DOHH2 (cell line): ENCODE data around the gene LRRC51.

Experiments
- H3F3A ChIP-seq: fragments of 200-600 bp; sonication (generic), shearing (Covaris generic); 2 replicates; pipeline ENCODE4 v1.6.0; 2016; ENCODE audit warnings: antibody characterized with exemption, mild to moderate bottlenecking; ENCODE audit not compliant: control insufficient read depth, insufficient read depth
- H3K27ac ChIP-seq: fragments of 200-600 bp; sonication (generic); 2 replicates; pipeline ENCODE4 v1.5.1; 2014; ENCODE audit warnings: low read depth, mild to moderate bottlenecking, low read length, moderate library complexity
- H3K27me3 ChIP-seq: fragments of 200-600 bp; sonication (generic); 2 replicates; pipeline ENCODE4 v1.6.1; 2014; ENCODE audit warnings: mild to moderate bottlenecking, low read length, mixed read lengths; ENCODE audit not compliant: control insufficient read depth
- H3K36me3 ChIP-seq: fragments of 200-600 bp; sonication (generic); 2 replicates; pipeline ENCODE4 v1.6.1; 2014; ENCODE audit warnings: mild to moderate bottlenecking, low read length, moderate library complexity, mixed read lengths; ENCODE audit not compliant: control insufficient read depth
- H3K4me1 ChIP-seq: fragments of 200-600 bp; sonication (generic); 2 replicates; pipeline ENCODE4 v1.6.1; 2014; ENCODE audit warnings: mild to moderate bottlenecking, low read length, mixed read lengths; ENCODE audit not compliant: control insufficient read depth
- H3K4me2 ChIP-seq: fragments of 200-600 bp; sonication (generic); 2 replicates; pipeline ENCODE4 v1.6.0; 2014; ENCODE audit warnings: mild to moderate bottlenecking, low read length, moderate library complexity
- H3K4me3 ChIP-seq: fragments of 200-600 bp; sonication (generic); 2 replicates; pipeline ENCODE4 v1.5.1; 2014; ENCODE audit warnings: mild to moderate bottlenecking, low read length, mixed read lengths
- H3K79me2 ChIP-seq: fragments of 200-600 bp; sonication (generic); 2 replicates; pipeline ENCODE4 v1.6.1; 2014; ENCODE audit warnings: mild to moderate bottlenecking, low read length, mixed read lengths; ENCODE audit not compliant: control insufficient read depth
- H3K9me2 ChIP-seq: fragments of 200-600 bp; sonication (generic); replicated peaks from 2 replicates; pipeline ENCODE4 v1.6.1; 2014; ENCODE audit warnings: mild to moderate bottlenecking, low read length, mixed read lengths; ENCODE audit not compliant: control insufficient read depth
- H3K9me3 ChIP-seq: fragments of 200-600 bp; sonication (generic); 2 replicates; pipeline ENCODE4 v1.6.1; 2014; ENCODE audit warnings: antibody characterized with exemption, low read length, mixed read lengths; ENCODE audit not compliant: control insufficient read depth, insufficient read depth
- H4K20me1 ChIP-seq: fragments of 200-600 bp; sonication (generic); 2 replicates; pipeline ENCODE4 v1.6.0; 2014; ENCODE audit warnings: low read depth, mild to moderate bottlenecking, antibody characterized with exemption, low read length, moderate library complexity; ENCODE audit not compliant: control insufficient read depth, insufficient read depth
- EZH2phosphoT487 ChIP-seq: fragments of 200-600 bp; sonication (generic); IDR thresholded peaks from 2 replicates; pipeline ENCODE4 v1.6.1; 2017; ENCODE audit warnings: borderline replicate concordance, mild to moderate bottlenecking, antibody characterized with exemption, low read length, moderate library complexity, mixed read lengths
- TF ChIP-seq, protein P1 (sequence below): fragments of 200-600 bp; sonication (generic); IDR thresholded peaks from one replicate; pipeline ENCODE4 v1.5.1; 2014; ENCODE audit warnings: antibody characterized with exemption, mild to moderate bottlenecking, low read depth, low read length; ENCODE audit not compliant: poor library complexity, severe bottlenecking

LRRC51 gene

DNA sequence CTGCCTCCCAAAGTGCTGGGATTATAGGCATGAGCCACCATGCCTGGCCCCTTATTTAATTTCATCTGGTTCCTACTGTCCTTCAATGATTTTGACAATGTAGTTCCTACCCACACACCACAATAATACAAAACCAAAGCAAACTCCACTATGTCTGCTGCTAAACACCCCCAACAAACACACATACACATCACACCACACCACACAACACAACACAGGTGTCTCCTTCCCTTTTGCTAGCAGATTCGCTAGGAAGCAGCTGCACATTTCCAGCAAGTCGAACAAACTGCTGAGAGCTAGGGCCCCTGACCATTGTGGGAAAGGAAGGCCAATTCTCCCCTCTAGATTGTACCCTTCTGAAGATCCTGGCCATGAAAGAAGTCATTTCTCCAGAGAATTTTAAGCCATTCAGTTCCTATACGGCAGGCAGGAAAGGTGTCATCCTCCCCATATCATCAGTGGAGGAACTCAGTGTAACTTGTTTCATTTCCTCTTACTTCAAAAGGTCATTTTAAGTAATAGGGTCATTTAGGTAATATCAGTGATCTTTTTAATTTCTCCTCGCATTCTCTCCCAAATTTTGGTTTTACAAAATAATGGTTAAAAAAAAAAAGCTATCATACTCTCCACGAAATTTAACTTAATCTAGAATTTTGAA lies 18.8 kb upstream of the LRRC51 start:
- Histone ChIP-seq H3K36me3 (peaks cover 37% of the 10 kb centered on the region), H3K4me3 (no peak overlapping the region), H3K27ac (no peak overlapping the region; the same call in 1 of the 2 replicates), H3K27me3 (no peaks in the 10 kb centered on the region), H3K4me2 (peak overlapping the region; percentile 35), H3K9me3 (no peaks in the 10 kb centered on the region), H3K79me2 (peaks cover 49% of the 10 kb centered on the region), H3K4me1 (peaks cover 14% of the 10 kb centered on the region), H3K9me2 (no peaks in the 10 kb centered on the region), H4K20me1 (no peaks in the 10 kb centered on the region), H3F3A (peaks cover 3% of the 10 kb centered on the region; the same call in 1 of the 2 replicates)
- TF ChIP-seq EZH2phosphoT487 = no peak
- TF ChIP-seq, protein P1, sequence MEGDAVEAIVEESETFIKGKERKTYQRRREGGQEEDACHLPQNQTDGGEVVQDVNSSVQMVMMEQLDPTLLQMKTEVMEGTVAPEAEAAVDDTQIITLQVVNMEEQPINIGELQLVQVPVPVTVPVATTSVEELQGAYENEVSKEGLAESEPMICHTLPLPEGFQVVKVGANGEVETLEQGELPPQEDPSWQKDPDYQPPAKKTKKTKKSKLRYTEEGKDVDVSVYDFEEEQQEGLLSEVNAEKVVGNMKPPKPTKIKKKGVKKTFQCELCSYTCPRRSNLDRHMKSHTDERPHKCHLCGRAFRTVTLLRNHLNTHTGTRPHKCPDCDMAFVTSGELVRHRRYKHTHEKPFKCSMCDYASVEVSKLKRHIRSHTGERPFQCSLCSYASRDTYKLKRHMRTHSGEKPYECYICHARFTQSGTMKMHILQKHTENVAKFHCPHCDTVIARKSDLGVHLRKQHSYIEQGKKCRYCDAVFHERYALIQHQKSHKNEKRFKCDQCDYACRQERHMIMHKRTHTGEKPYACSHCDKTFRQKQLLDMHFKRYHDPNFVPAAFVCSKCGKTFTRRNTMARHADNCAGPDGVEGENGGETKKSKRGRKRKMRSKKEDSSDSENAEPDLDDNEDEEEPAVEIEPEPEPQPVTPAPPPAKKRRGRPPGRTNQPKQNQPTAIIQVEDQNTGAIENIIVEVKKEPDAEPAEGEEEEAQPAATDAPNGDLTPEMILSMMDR = no peak

DNA sequence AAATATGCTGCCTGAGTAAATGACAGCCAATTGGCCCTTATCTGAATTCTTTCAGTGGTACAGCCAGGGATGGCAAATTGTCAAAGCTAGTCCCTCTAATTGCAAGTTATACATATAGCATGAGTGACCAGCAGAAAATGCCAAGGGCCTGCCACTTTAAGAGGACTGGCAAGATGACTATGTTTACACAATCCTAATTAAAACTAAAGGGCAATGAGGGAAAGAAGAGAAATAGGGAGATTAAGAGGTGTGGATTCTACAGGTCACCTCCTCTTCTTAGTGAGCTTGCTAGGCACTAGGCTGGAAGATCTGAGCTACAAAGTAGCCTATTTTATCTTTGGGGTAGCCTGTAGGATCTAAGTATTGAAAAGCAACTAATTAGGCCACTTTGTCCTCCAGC lies 13.8 kb upstream of the LRRC51 start:
- H3K27me3 ChIP-seq = no peaks in the 10 kb centered on the region
- no peaks in the 10 kb centered on the region for H3K9me3 ChIP-seq
- peaks cover 65% of the 10 kb centered on the region for H3K79me2 ChIP-seq
- no peak overlapping the region for H3K4me2 ChIP-seq
- H4K20me1 ChIP-seq = peaks cover 5% of the 10 kb centered on the region; the same call in 1 of the 2 replicates
- H3K27ac ChIP-seq = no peak overlapping the region
- H3K9me2 ChIP-seq = no peaks in the 10 kb centered on the region
- no peak overlapping the region for H3K4me3 ChIP-seq
- H3F3A ChIP-seq = peaks cover 3% of the 10 kb centered on the region; the same call in 1 of the 2 replicates
- peaks cover 38% of the 10 kb centered on the region for H3K4me1 ChIP-seq
- TF ChIP-seq, protein P1 = no peak
- peaks cover 50% of the 10 kb centered on the region for H3K36me3 ChIP-seq

DNA sequence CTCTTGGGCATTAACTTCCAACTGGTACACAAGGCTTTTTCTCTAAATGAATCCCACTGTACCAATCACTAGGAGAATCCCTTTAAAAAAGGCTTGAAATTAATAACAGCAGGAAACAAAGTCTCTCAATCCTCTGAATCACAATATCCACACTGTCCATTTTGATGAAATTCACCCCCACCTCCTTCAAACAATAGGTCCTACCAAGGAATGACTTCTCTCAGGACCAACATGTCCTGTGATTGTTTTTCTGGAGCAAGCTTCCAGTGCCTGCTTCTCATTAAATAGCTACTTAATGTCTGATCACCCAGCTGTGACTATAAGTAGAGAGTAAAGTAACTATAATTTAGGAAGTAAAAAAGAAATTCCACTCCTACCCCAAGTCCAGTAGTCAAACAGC lies 13.4 kb upstream of the LRRC51 start:
- no peak for TF ChIP-seq EZH2phosphoT487
- TF ChIP-seq, protein P1 = no peak
- H3K9me3 ChIP-seq = no peaks in the 10 kb centered on the region
- peaks cover 3% of the 10 kb centered on the region; the same call in 1 of the 2 replicates for H3F3A ChIP-seq
- peaks cover 52% of the 10 kb centered on the region for H3K36me3 ChIP-seq
- no peaks in the 10 kb centered on the region for H3K9me2 ChIP-seq
- H3K79me2 ChIP-seq = peaks cover 68% of the 10 kb centered on the region
- H3K4me2 ChIP-seq = no peak overlapping the region
- no peak overlapping the region for H3K4me3 ChIP-seq
- no peaks in the 10 kb centered on the region for H3K27me3 ChIP-seq
- H3K4me1 ChIP-seq = peaks cover 38% of the 10 kb centered on the region
- H3K27ac ChIP-seq = no peak overlapping the region
- H4K20me1 ChIP-seq = peaks cover 9% of the 10 kb centered on the region; the same call in 1 of the 2 replicates
